Neural cell (in vitro differentiated cells): ENCODE results near the gene DDX52. TPM values are rescaled to one million over a fixed set of nuclear protein-coding genes. Genes with fewer than 3 reads are reported as not detected.

Source experiments
- H2AFZ ChIP-seq: fragments of 200-600, 300-800 bp; sonication (generic), shearing (Covaris generic); 2 replicates; pipeline ENCODE4 v1.6.0; 2014; ENCODE audit warnings: low read depth, mild to moderate bottlenecking, antibody characterized with exemption, low read length, moderate library complexity
- H3F3A ChIP-seq: fragments of 200-600 bp; shearing (Covaris generic); 2 replicates; pipeline ENCODE4 v1.6.1; 2016; ENCODE audit warnings: mild to moderate bottlenecking, moderate library complexity, mixed read lengths, antibody characterized with exemption, low read length; ENCODE audit not compliant: insufficient read depth, poor library complexity, severe bottlenecking
- H3K27ac ChIP-seq: fragments of 200-600, 300-800 bp; sonication (generic), shearing (Covaris generic); 2 replicates; pipeline ENCODE4 v1.5.1; 2014; ENCODE audit warnings: mild to moderate bottlenecking, low read length, moderate library complexity
- H3K27me3 ChIP-seq: fragments of 300-800, 200-600 bp; sonication (generic), shearing (Covaris generic); 2 replicates; pipeline ENCODE4 v1.6.0; 2014; ENCODE audit warnings: mild to moderate bottlenecking, low read depth, low read length, moderate library complexity; ENCODE audit not compliant: insufficient read depth
- H3K36me3 ChIP-seq: fragments of 300-800, 200-600 bp; sonication (generic), shearing (Covaris generic); 2 replicates; pipeline ENCODE4 v1.5.1; 2014; ENCODE audit warnings: mild to moderate bottlenecking, antibody characterized with exemption, low read length, moderate library complexity; ENCODE audit not compliant: insufficient read depth
- H3K4me2 ChIP-seq: fragments of 300-800, 200-600 bp; sonication (generic), shearing (Covaris generic); 2 replicates; pipeline ENCODE4 v1.6.0; 2014; ENCODE audit warnings: mild to moderate bottlenecking, low read length
- H3K4me3 ChIP-seq: fragments of 300-800, 200-600 bp; sonication (generic), shearing (Covaris generic); 2 replicates; pipeline ENCODE4 v1.5.1; 2014; ENCODE audit warnings: mild to moderate bottlenecking, low read length, moderate library complexity
- H3K79me2 ChIP-seq: fragments of 200-600 bp; shearing (Covaris generic); replicated peaks from 2 replicates; pipeline ENCODE4 v1.6.0; 2014; ENCODE audit warnings: mild to moderate bottlenecking, low read length, moderate library complexity; ENCODE audit not compliant: insufficient read depth
- H3K9ac ChIP-seq: fragments of 300-800, 200-600 bp; sonication (generic), shearing (Covaris generic); 2 replicates; pipeline ENCODE4 v1.6.1; 2016; ENCODE audit warnings: mild to moderate bottlenecking, low read length, mixed read lengths
- H3K9me2 ChIP-seq: fragments of 200-600 bp; shearing (Covaris generic); 2 replicates; pipeline ENCODE4 v1.6.1; 2016; ENCODE audit warnings: mild to moderate bottlenecking, low read length, mixed read lengths; ENCODE audit not compliant: insufficient read depth
- H3K9me3 ChIP-seq: fragments of 200-600, 300-800 bp; sonication (generic), shearing (Covaris generic); 2 replicates; pipeline ENCODE4 v1.6.1; 2016; ENCODE audit warnings: mild to moderate bottlenecking, mixed run types, low read length, moderate library complexity, mixed read lengths
- H4K20me1 ChIP-seq: fragments of 200-600 bp; shearing (Covaris generic); 2 replicates; pipeline ENCODE4 v1.6.1; 2016; ENCODE audit warnings: mild to moderate bottlenecking, mixed run types; ENCODE audit not compliant: insufficient read depth
- CTCF ChIP-seq: fragments of 450-650 bp; IDR thresholded peaks from 2 replicates; pipeline ENCODE4 v1.5.1; 2014; ENCODE audit warnings: antibody characterized with exemption, mild to moderate bottlenecking, moderate library complexity; ENCODE audit not compliant: poor library complexity, severe bottlenecking
- EP300 ChIP-seq: fragments of 450-650 bp; conservative IDR thresholded peaks from 2 replicates; pipeline ENCODE4 v1.6.1; 2014; ENCODE audit warnings: antibody characterized with exemption, mild to moderate bottlenecking, moderate library complexity; ENCODE audit not compliant: poor library complexity, severe bottlenecking
- EZH2 ChIP-seq: fragments of 200-600, 300-800 bp; shearing (Covaris generic), sonication (generic); IDR thresholded peaks from 2 replicates; pipeline ENCODE4 v1.6.1; 2014; ENCODE audit warnings: antibody characterized with exemption, low read length, borderline replicate concordance, mild to moderate bottlenecking; ENCODE audit not compliant: insufficient read depth, poor library complexity, severe bottlenecking
- MXI1 ChIP-seq: fragments of 450-650 bp; conservative IDR thresholded peaks from 2 replicates; pipeline ENCODE4 v1.6.1; 2014; ENCODE audit warnings: antibody characterized with exemption, mild to moderate bottlenecking; ENCODE audit not compliant: poor library complexity, severe bottlenecking
- POLR2AphosphoS5 ChIP-seq: IDR thresholded peaks from 2 replicates; pipeline ENCODE4 v1.6.1; 2012
- RAD21 ChIP-seq: fragments of 450-650 bp; conservative IDR thresholded peaks from 2 replicates; pipeline ENCODE4 v1.6.1; 2014; ENCODE audit warnings: antibody characterized with exemption, mild to moderate bottlenecking, moderate library complexity
- REST ChIP-seq: IDR thresholded peaks from 2 replicates; pipeline ENCODE4 v1.6.1; 2012; ENCODE audit warnings: borderline replicate concordance
- SMC3 ChIP-seq: fragments of 450-650 bp; conservative IDR thresholded peaks from 2 replicates; pipeline ENCODE4 v1.6.1; 2014; ENCODE audit warnings: antibody characterized with exemption, mild to moderate bottlenecking, moderate library complexity; ENCODE audit not compliant: poor library complexity
- TAF1 ChIP-seq: IDR thresholded peaks from 2 replicates; pipeline ENCODE4 v1.6.1; 2012; ENCODE audit warnings: low read depth
- polyA plus RNA-seq: library from polyadenylated mRNA; depleted of rRNA; stranded (reverse); fragments of >200 nt; gene quantifications from 2 replicates; pipeline ENCODE4 v1.2.3, GENCODE V29; 2014

Gene DDX52
- polyA plus RNA-seq, 1 donor from 2014 or later, result 29.7 TPM

- Histone ChIP-seq H3K4me2 (no peak overlapping the region), H3K79me2 (no peaks in the 10 kb centered on the region), H3K27ac (no peak overlapping the region), H3F3A (no peaks in the 10 kb centered on the region), H3K36me3 (no peaks in the 10 kb centered on the region), H3K27me3 (no peaks in the 10 kb centered on the region), H4K20me1 (no peaks in the 10 kb centered on the region), H3K9me3 (no peaks in the 10 kb centered on the region), H2AFZ (no peak overlapping the region), H3K9me2 (no peaks in the 10 kb centered on the region), H3K9ac (no peak overlapping the region), H3K4me3 (no peak overlapping the region)
- TF ChIP-seq EZH2, result no peak
- no peak for TF ChIP-seq REST
- no peak for TF ChIP-seq MXI1
- TF ChIP-seq CTCF, result no peak
- no peak for TF ChIP-seq TAF1
- no peak for TF ChIP-seq POLR2AphosphoS5
- TF ChIP-seq EP300, result no peak
- no peak for TF ChIP-seq SMC3
- TF ChIP-seq RAD21, result no peak
These were observed 19.1 kb upstream of the DDX52 start for GRCh38 chr17:37662353-37662752.

GRCh38 chr17:37661400-37662014 is 18.3 kb upstream of the DDX52 start:
- Histone ChIP-seq H3K4me3 (no peak overlapping the region), H3K27me3 (no peaks in the 10 kb centered on the region), H4K20me1 (no peaks in the 10 kb centered on the region), H3K9ac (no peak overlapping the region), H3K4me2 (no peak overlapping the region), H3K36me3 (no peaks in the 10 kb centered on the region), H3K9me3 (no peaks in the 10 kb centered on the region), H3K9me2 (no peaks in the 10 kb centered on the region), H3F3A (no peaks in the 10 kb centered on the region), H3K79me2 (no peaks in the 10 kb centered on the region), H2AFZ (no peak overlapping the region), H3K27ac (no peak overlapping the region)
- TF ChIP-seq TAF1 (no peak), REST (no peak), EP300 (no peak), SMC3 (no peak), POLR2AphosphoS5 (no peak), RAD21 (no peak), MXI1 (no peak), EZH2 (no peak), CTCF (no peak)
